ENCODE data around the gene FBXW11.
"Not testable (repeated sequence)": the region's sequence is repeated elsewhere in the genome, so short reads cannot be mapped to it uniquely, and the experiment has no call there.

The FBXW11 gene

GRCh38 chr5:172006321-172007174 lies at the start of gene FBXW11:
Gene FBXW11, minus strand, starts transcription at chr5:172006638. Its CDS starts 136 bp downstream, at chr5:172006502.
- DNase-seq: peak; percentile 93

GRCh38 chr5:172055996-172056395 lies 49.6 kb upstream of the FBXW11 start:
- DNase-seq: no peak

- DNase-seq: no peak
These were observed 49.0 kb upstream of the FBXW11 start for GRCh38 chr5:172055421-172055820.

- DNase-seq: no peak
These were observed 48.2 kb upstream of the FBXW11 start for GRCh38 chr5:172054611-172055153.

GRCh38 chr5:172052450-172053236 lies 46.2 kb upstream of the FBXW11 start:
- DNase-seq: no peak

- no peak for DNase-seq
These were observed 45.4 kb upstream of the FBXW11 start for GRCh38 chr5:172051643-172052339.

GRCh38 chr5:172050080-172050479 lies 43.6 kb upstream of the FBXW11 start:
- no peak for DNase-seq

GRCh38 chr5:172049226-172049796 lies 42.9 kb upstream of the FBXW11 start:
- DNase-seq: no peak

- DNase-seq: no peak
These were observed 42.2 kb upstream of the FBXW11 start for GRCh38 chr5:172048539-172049101.

GRCh38 chr5:172048170-172048422 lies 41.7 kb upstream of the FBXW11 start:
- DNase-seq: no peak

- no peak for DNase-seq
These were observed 40.2 kb upstream of the FBXW11 start for GRCh38 chr5:172046593-172046992.

GRCh38 chr5:172045315-172045632 lies 38.8 kb upstream of the FBXW11 start:
- DNase-seq: no peak

- no peak for DNase-seq
These were observed 38.3 kb upstream of the FBXW11 start for GRCh38 chr5:172044631-172045314.

GRCh38 chr5:172043865-172044264 lies 37.4 kb upstream of the FBXW11 start:
- no peak for DNase-seq

GRCh38 chr5:172042183-172042582 lies 35.7 kb upstream of the FBXW11 start:
- no peak for DNase-seq

GRCh38 chr5:172038167-172038566 lies 31.7 kb upstream of the FBXW11 start:
- DNase-seq: no peak

- no peak for DNase-seq
These were observed 28.6 kb upstream of the FBXW11 start for GRCh38 chr5:172035049-172035448.

- no peak for DNase-seq
These were observed 25.5 kb upstream of the FBXW11 start for GRCh38 chr5:172031894-172032461.

GRCh38 chr5:172029876-172030275 lies 23.4 kb upstream of the FBXW11 start:
- DNase-seq: no peak

GRCh38 chr5:172028167-172028566 lies 21.7 kb upstream of the FBXW11 start:
- DNase-seq: no peak

- DNase-seq: not testable (repeated sequence)
These were observed 13.8 kb upstream of the FBXW11 start for GRCh38 chr5:172020110-172020786.
